H1 (cell line): ENCODE data around the gene CAST. TPM values are rescaled to one million over a fixed set of nuclear protein-coding genes. Genes with fewer than 3 reads are reported as not detected.

Source experiments
- CTCF ChIA-PET: fragments of 300-600 bp; sonication (Branson Sonifier 250); formaldehyde crosslinking; loops from one replicate; lab custom pipeline; 2021; ENCODE audit not compliant: partially characterized antibody; lab: Charles Lee
- POLR2A ChIA-PET: fragments of 300-600 bp; sonication (Branson Sonifier 250); formaldehyde crosslinking; loops from one replicate; lab custom pipeline; 2021; ENCODE audit warnings: inconsistent platforms; ENCODE audit not compliant: partially characterized antibody; lab: Charles Lee
- DNase-seq, 2 experiments: peaks; one replicate each; pipeline versions ENCODE4 v3.0.0 to v3.0.0-alpha.2; 2010 to 2022; ENCODE audit warnings: low spot score in 2 of 2, low read depth in 1 of 2, mixed read lengths in 1 of 2
- FAIRE-seq: peaks from 2 replicates; lab custom pipeline; 2011; peaks lifted over from hg19 to GRCh38; lab: Jason Lieb, UNC
- H2AFZ ChIP-seq: 2 replicates; pipeline ENCODE4 v1.8.1; 2012; ENCODE audit warnings: low read length, inconsistent platforms
- H2AK5ac ChIP-seq: 2 replicates; pipeline ENCODE4 v1.6.1; 2013; ENCODE audit warnings: low read depth, low read length
- H2BK120ac ChIP-seq: replicated peaks from 2 replicates; pipeline ENCODE3; 2013; ENCODE audit warnings: low read depth, low read length, inconsistent platforms
- H2BK12ac ChIP-seq: 2 replicates; pipeline ENCODE4 v1.6.1; 2013; ENCODE audit warnings: low read depth, low read length
- H2BK15ac ChIP-seq: 2 replicates; pipeline ENCODE4 v1.6.1; 2013; ENCODE audit warnings: low read length
- H2BK20ac ChIP-seq: 2 replicates; pipeline ENCODE4 v1.6.1; 2013; ENCODE audit warnings: low read length
- H2BK5ac ChIP-seq: 2 replicates; pipeline ENCODE4 v1.6.1; 2013; ENCODE audit warnings: low read depth, low read length
- H3K14ac ChIP-seq: 2 replicates; pipeline ENCODE4 v1.6.1; 2013; ENCODE audit warnings: inconsistent platforms; ENCODE audit not compliant: insufficient read length
- H3K18ac ChIP-seq: 2 replicates; pipeline ENCODE4 v1.6.1; 2013; ENCODE audit warnings: low read length; ENCODE audit errors: extremely low read depth
- H3K23ac ChIP-seq: 2 replicates; pipeline ENCODE4 v1.6.1; 2013; ENCODE audit warnings: inconsistent platforms; ENCODE audit not compliant: insufficient read length
- H3K23me2 ChIP-seq: 2 replicates; pipeline ENCODE4 v1.6.1; 2013; ENCODE audit warnings: low read depth, low read length
- H3K27ac ChIP-seq: 2 replicates; pipeline ENCODE4 v1.6.1; 2011; ENCODE audit warnings: low read depth, low read length, inconsistent platforms
- H3K27me3 ChIP-seq, 4 experiments: replicated peaks in 1 of 4; 1 replicate in 1 of 4; 2 replicates in 3 of 4; pipeline versions ENCODE4 v1.6.1 to v1.8.1; 2011 to 2013; ENCODE audit warnings: low read length in 3 of 4, mild to moderate bottlenecking in 3 of 4, inconsistent platforms in 2 of 4, mixed read lengths in 2 of 4, moderate library complexity in 1 of 4; ENCODE audit not compliant: control insufficient read depth in 3 of 4, insufficient read depth in 3 of 4; ENCODE audit errors: extremely low read depth in 1 of 4
- H3K36me3 ChIP-seq, 4 experiments: 2 replicates each; pipeline versions ENCODE4 v1.6.1 to v1.8.1; 2011 to 2013; ENCODE audit warnings: mild to moderate bottlenecking in 4 of 4, low read length in 3 of 4, moderate library complexity in 2 of 4, control low read depth in 1 of 4, inconsistent platforms in 1 of 4; ENCODE audit not compliant: insufficient read depth in 4 of 4, control insufficient read depth in 2 of 4
- H3K4ac ChIP-seq: replicated peaks from 2 replicates; pipeline ENCODE3; 2013; ENCODE audit warnings: low read length, low read depth, mixed read lengths, inconsistent platforms; ENCODE audit not compliant: insufficient read length
- H3K4me1 ChIP-seq, 4 experiments: replicated peaks in 1 of 4; 1 replicate in 1 of 4; 2 replicates in 3 of 4; pipeline versions ENCODE4 v1.6.1 to v1.8.1; 2011 to 2013; ENCODE audit warnings: low read length in 3 of 4, inconsistent platforms in 2 of 4, mixed read lengths in 1 of 4; ENCODE audit not compliant: insufficient read depth in 4 of 4, control insufficient read depth in 3 of 4
- H3K4me2 ChIP-seq, 2 experiments: 2 replicates each; pipeline versions ENCODE4 v1.6.1 to v1.8.1; 2011 to 2013; ENCODE audit warnings: low read depth in 2 of 2, low read length in 2 of 2, control low read depth in 1 of 2, inconsistent platforms in 1 of 2, mild to moderate bottlenecking in 1 of 2; ENCODE audit not compliant: insufficient read depth in 1 of 2
- H3K4me3 ChIP-seq, 4 experiments: fragments of 200-600, 300-600 bp in 1 of 4; sonication (generic), shearing (Covaris generic), sonication (Bioruptor Twin) in 1 of 4; 2 replicates each; pipeline versions ENCODE4 v1.5.1 to v1.8.1; 2011 to 2016; ENCODE audit warnings: low read length in 4 of 4, low read depth in 3 of 4, control low read depth in 2 of 4, inconsistent platforms in 2 of 4, mild to moderate bottlenecking in 2 of 4, mixed read lengths in 1 of 4, moderate library complexity in 1 of 4; ENCODE audit not compliant: insufficient read depth in 2 of 4; ENCODE audit errors: extremely low read depth in 1 of 4
- H3K56ac ChIP-seq: replicated peaks from 2 replicates; pipeline ENCODE3; 2013; ENCODE audit warnings: low read depth, mild to moderate bottlenecking, mixed read lengths, low read length, inconsistent platforms; ENCODE audit not compliant: insufficient read length
- H3K79me1 ChIP-seq: 2 replicates; pipeline ENCODE4 v1.6.1; 2013; ENCODE audit warnings: low read depth, low read length, control low read depth
- H3K79me2 ChIP-seq, 2 experiments: 2 replicates each; pipeline versions ENCODE4 v1.6.1 to v1.8.1; 2012 to 2013; ENCODE audit warnings: low read length in 2 of 2, mild to moderate bottlenecking in 2 of 2, inconsistent platforms in 1 of 2; ENCODE audit not compliant: insufficient read depth in 2 of 2, control insufficient read depth in 1 of 2
- H3K9ac ChIP-seq, 4 experiments: replicated peaks in 1 of 4; 1 replicate in 1 of 4; 2 replicates in 3 of 4; pipeline versions ENCODE4 v1.6.1 to v1.8.1; 2011 to 2013; ENCODE audit warnings: low read depth in 3 of 4, low read length in 3 of 4, control low read depth in 2 of 4, mild to moderate bottlenecking in 2 of 4, moderate library complexity in 2 of 4, inconsistent platforms in 1 of 4; ENCODE audit errors: extremely low read depth in 1 of 4
- H3K9me3 ChIP-seq, 2 experiments: 2 replicates each; pipeline versions ENCODE4 v1.6.1 to v1.8.1; 2012 to 2013; ENCODE audit warnings: mild to moderate bottlenecking in 2 of 2, moderate library complexity in 2 of 2, control low read depth in 1 of 2, inconsistent platforms in 1 of 2, low read depth in 1 of 2, low read length in 1 of 2, mixed read lengths in 1 of 2; ENCODE audit not compliant: insufficient read depth in 2 of 2
- H4K20me1 ChIP-seq, 2 experiments: replicated peaks in 1 of 2; 2 replicates each; pipeline versions ENCODE3 to v1.8.1; 2011 to 2013; ENCODE audit warnings: inconsistent platforms in 2 of 2, low read length in 2 of 2, mild to moderate bottlenecking in 1 of 2; ENCODE audit not compliant: insufficient read depth in 2 of 2, control insufficient read depth in 1 of 2
- H4K5ac ChIP-seq: 2 replicates; pipeline ENCODE4 v1.6.1; 2013; ENCODE audit warnings: low read length, low read depth, mixed read lengths, inconsistent platforms; ENCODE audit not compliant: insufficient read length
- H4K8ac ChIP-seq: 2 replicates; pipeline ENCODE4 v1.8.0; 2013; ENCODE audit warnings: mild to moderate bottlenecking, moderate library complexity, low read length, inconsistent platforms; ENCODE audit not compliant: insufficient read depth; ENCODE audit errors: extremely low read depth
- H4K91ac ChIP-seq: replicated peaks from 2 replicates; pipeline ENCODE3; 2013; ENCODE audit warnings: low read length, mixed read lengths, inconsistent platforms; ENCODE audit not compliant: insufficient read length
- ATF3 ChIP-seq: IDR thresholded peaks from 2 replicates; pipeline ENCODE4 v1.6.1; 2011; ENCODE audit warnings: low read depth, mild to moderate bottlenecking, low read length; ENCODE audit not compliant: insufficient read depth
- CHD2 ChIP-seq: IDR thresholded peaks from 2 replicates; pipeline ENCODE4 v1.6.1; 2012; ENCODE audit warnings: low read length, improper control_type of control experiment
- WGBS, 2 experiments: shearing (Covaris generic) in 1 of 2; methylation state at CpG; one replicate each; pipeline versions ENCODE4 v1.1.6 to v1.1.7; 2013 to 2015; ENCODE audit warnings: low lambda C conversion rate in 2 of 2, mixed read lengths in 2 of 2, inconsistent platforms in 1 of 2, low coverage in 1 of 2, missing lambda C conversion rate in 1 of 2; ENCODE audit not compliant: insufficient replicate concordance in 2 of 2, insufficient coverage in 1 of 2, insufficient read length in 1 of 2; ENCODE audit errors: extremely low coverage in 1 of 2, missing lambda C conversion rate in 1 of 2; 5-methylcytosine and 5-hydroxymethylcytosine counted together
- polyA plus RNA-seq, 7 experiments: library from polyadenylated mRNA; depleted of rRNA in 3 of 7; stranded (reverse) in 5 of 7; unstranded in 2 of 7; fragments of >200 nt in 5 of 7; fragments of 200-250 nt in 2 of 7; gene quantifications; 1 replicate in 5 of 7; 2 replicates in 1 of 7; 4 replicates in 1 of 7; pipeline versions ENCODE4 v1.2.1 to v1.2.3, GENCODE V29; 2011 to 2013; ENCODE audit warnings: missing spikeins in 2 of 7, mixed read lengths in 2 of 7
- total RNA-seq: library from RNA; stranded (reverse); fragmentation: NEBNext Ultra II Directional; extraction: Animal tissue kit (Norgen Biotek cat#: 25700); gene quantifications from 2 replicates; pipeline ENCODE4 v1.2.1, GENCODE V29; 2021

The CAST gene
- total and polyA plus RNA-seq, 2 of the 8 experiments (the other 6 are each of a cell fraction or from before 2014, with no cell fraction given): 9.0 to 48.2 TPM

- Histone ChIP-seq H2BK12ac (no peak overlapping the region), H2AFZ (no peak overlapping the region), H2BK5ac (no peak overlapping the region), H2BK15ac (no peak overlapping the region), H2BK20ac (no peak overlapping the region), H3K23me2 (no peaks in the 10 kb centered on the region), H2AK5ac (no peak overlapping the region), H3K79me2 (no peaks in the 10 kb centered on the region), H3K23ac (no peak overlapping the region), H3K79me1 (no peaks in the 10 kb centered on the region), H4K8ac (no peak overlapping the region), H3K36me3 (peaks cover 0 to 4% (median 1%) of the 10 kb centered on the region in 4 experiments; a peak in 2 of 8 replicates), H4K91ac (no peak overlapping the region), H3K27me3 (no peaks in the 10 kb centered on the region), H3K9me3 (no peaks in the 10 kb centered on the region), H3K18ac (no peak overlapping the region), H3K56ac (no peak overlapping the region), H3K14ac (no peak overlapping the region), H3K4me2 (no peak overlapping the region), H3K4me3 (no peak overlapping the region), H2BK120ac (no peak overlapping the region), H4K5ac (no peak overlapping the region), H3K4me1 (no peaks in the 10 kb centered on the region), H3K4ac (no peak overlapping the region), H3K27ac (no peak overlapping the region), H3K9ac (no peak overlapping the region), H4K20me1 (no peaks in the 10 kb centered on the region)
- ChIA-PET POLR2A (no interaction called here), CTCF (interaction anchor here (0.5 to 1.6 kb wide), 7 partner anchors 26 to 410 kb away, joined by 3 to 5 read pairs (median 3); no protein-coding TSS in a partner anchor)
- FAIRE-seq (no peak), DNase-seq (no peak)
- no peak for TF ChIP-seq CHD2
- no peak for TF ChIP-seq ATF3
- 72% methylated on average over 4 of the region's 4 CpGs; no CpG with 5 or more reads in 1 of the 2 experiments for WGBS, 2 experiments
Observed at GRCh38 chr5:96753848-96754247, 91.7 kb downstream of the CAST start.
